Activated CD4-positive, alpha-beta T cell treated with anti-CD3 and anti-CD28 coated beads for 48 hours (primary cell): ENCODE results near the gene IGFN1.

Source experiments
- DNase-seq: peaks from one replicate; pipeline ENCODE4 v3.0.0-alpha.2; 2020

The IGFN1 gene

GRCh38 chr1:201164645-201165044 is 26.0 kb upstream of the IGFN1 start:
- no peak for DNase-seq

- no peak for DNase-seq
These were observed 23.3 kb upstream of the IGFN1 start for GRCh38 chr1:201167041-201167991.

DNA sequence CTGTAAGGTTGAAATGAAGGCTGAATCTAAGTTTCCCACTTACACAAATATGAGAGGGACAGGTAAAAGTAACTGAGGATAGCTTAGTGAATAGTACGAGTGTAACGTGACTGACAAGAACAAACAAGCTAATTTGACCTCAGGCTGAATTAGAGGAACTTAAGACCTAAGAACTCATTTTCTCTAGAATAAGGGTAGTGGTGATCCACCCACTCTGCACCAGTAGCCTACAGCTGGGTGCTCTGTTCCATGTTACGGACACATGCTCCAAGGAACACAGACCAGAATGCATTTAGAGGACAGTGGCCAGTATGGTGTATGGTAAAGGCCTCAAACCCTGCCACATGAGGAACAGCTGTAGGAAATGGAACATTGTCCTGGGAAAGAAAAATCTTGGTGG is 21.4 kb upstream of the IGFN1 start:
- DNase-seq, result no peak

GRCh38 chr1:201169971-201170532 is 20.6 kb upstream of the IGFN1 start:
- DNase-seq, result no peak

DNA sequence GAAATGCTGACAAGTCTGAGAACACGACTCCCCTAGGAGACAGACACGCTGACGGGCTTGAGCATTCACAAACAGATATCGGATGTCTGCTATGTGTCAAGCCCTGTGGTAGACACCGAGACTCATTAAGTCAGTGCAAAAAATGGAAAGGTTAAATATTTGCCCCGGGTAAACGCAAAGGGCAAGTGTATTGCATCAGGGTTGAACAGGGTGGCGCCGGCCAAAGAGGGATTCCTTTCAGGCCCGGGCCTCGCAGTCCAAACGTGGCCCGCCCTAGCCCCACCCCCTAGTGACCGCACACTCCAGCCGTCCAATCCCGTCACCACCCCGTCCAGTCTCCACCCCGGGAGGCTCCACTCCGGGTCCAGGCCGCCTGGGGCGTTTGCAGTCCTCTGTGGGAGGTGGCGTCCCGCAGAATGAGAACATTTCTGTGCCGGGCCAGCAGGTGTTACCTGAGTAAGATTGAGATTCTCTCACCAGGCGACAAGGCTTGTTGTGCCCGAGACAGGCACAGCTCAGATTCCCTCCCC is 20.0 kb upstream of the IGFN1 start:
- DNase-seq, result peak; percentile 90

GRCh38 chr1:201171063-201172036 is 19.3 kb upstream of the IGFN1 start:
- peak; percentile 80 for DNase-seq

DNA sequence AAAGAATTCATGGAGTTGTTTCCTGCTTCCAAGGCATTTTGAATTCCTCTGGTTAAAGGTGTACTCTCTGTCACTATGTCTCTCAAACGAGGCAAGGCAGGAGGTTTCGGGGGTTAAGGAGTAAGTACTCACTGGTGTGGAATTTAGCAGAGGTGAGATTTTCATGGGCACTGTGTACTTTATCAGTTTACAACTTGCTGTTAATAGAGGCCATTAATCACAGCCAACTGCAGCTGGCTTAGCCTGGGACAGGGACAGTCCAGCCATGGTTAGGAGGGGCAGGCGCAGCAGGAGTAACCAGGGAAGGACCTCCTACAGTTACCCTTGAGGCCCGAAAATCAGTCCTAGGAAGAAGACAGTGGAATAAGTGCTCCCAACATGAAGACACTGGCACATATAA is 18.3 kb upstream of the IGFN1 start:
- DNase-seq, result no peak

- peak; percentile 46 for DNase-seq
These were observed 17.5 kb upstream of the IGFN1 start for GRCh38 chr1:201172999-201173610.

- DNase-seq, result no peak
These were observed 16.9 kb upstream of the IGFN1 start for GRCh38 chr1:201173736-201174135.

- DNase-seq, result no peak
These were observed 14.7 kb upstream of the IGFN1 start for GRCh38 chr1:201175820-201176500.

DNA sequence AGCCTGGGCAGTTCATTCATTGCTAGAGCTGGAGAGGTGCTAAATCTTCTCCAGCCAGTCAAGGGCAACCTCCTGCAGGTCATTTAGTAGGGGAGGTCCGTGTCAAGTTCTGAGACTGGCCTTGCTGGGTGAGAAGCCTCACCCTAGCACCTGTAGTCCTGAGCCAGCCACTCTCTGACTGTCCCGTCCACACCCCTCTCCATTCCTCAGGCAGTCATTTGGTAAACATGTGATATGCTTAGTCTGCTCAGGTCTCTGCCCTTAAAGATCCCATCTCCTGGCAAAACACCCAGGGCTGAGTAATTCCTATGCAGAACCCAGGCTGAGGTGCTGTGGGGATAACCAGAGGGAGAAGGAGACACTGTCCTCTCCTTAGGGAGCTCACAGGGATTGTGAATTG is 13.7 kb upstream of the IGFN1 start:
- no peak for DNase-seq

DNA sequence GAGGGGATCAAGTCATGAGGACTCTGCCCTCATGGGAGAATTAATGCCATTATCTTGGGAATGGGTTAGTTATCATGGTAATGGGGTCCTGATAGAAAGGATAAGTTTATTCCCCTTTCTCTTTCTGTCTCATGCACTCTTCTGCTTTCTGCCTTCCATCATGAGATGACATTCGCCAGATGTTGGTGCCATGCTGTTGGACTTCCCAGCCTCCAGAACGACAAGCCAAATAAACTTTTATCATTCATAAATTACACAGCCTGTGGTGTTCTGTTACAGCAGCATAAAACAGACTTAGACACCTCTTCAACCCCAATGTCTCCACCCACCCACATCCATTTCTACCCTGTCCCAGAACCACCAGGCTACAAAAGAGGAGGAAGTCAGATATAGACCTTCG is 11.9 kb upstream of the IGFN1 start:
- no peak for DNase-seq

DNA sequence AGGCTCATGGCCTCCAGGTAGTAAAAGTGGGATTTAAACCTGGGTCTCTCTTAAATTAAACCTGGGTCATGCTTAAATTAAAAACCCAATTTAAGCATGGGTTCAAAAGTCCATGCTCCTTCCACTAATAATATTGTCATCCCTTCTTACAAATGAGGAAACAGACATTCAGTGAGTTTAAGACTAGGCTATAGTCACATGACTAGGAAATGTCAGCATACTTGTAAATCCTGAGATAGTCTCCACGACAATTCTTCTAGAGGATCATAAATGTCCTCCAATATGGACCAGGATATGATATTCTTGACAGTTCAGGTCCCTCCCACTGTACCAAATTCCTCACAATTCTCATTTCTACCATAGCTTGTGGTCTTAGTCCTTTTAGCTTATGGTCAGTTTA is 10.5 kb upstream of the IGFN1 start:
- DNase-seq, result no peak

DNA sequence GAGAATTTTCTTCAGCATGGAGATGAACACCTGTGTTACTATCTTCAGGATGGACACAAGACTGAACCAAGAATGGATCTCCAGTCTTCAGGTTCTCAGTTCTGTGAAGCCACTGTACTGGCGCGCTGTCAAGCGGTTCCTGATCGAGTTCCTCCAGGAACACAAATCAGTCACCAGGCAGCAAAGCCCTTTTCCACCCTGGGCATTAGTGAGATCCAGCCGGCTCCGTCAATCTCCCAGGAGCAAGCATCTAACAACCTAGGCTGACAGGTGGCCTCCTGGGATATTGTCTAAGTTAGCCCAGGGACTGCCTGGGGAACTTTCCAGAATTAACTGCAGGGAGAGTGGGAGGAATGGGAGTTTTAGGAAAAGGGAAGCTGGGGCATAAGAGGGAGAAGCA is 9.7 kb upstream of the IGFN1 start:
- no peak for DNase-seq

DNA sequence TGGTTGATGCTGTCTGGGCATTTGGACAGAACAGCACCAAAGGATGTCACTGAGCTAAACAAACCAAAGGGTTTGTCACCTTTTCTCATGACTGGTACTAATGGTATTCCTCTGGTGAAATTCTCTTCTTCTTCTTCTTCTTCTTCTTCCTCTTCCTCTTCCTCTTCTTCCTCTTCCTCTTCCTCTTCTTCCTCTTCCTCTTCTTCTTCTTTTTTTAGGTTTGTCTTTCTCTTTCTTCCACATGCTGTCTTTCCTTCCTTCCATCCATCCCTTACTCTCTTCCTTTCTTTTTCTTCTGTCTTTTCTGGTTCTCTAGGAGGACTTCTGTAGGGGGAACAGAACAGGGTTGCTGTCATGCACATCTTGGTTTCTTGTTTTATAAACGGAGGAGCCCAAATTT is 9.3 kb upstream of the IGFN1 start:
- DNase-seq, result no peak

DNA sequence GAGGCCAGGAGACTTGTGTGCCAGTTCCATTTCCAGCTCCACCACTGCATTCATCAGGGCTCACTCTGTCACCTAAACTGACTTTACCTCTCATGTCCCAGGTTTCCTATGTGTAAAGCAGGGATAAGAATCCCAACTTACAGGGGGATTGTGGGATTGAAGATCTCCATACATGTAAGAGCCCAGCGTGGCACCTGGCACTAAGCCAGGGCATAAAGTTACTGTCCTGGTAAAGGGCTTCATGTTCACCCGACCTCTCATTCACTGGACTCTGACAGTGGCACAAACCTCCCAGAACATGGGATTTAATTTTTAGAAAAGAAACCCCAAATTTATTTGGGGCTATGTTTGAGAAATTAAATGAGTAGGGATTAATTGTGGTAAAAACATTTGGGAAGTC is 8.9 kb upstream of the IGFN1 start:
- no peak for DNase-seq

DNA sequence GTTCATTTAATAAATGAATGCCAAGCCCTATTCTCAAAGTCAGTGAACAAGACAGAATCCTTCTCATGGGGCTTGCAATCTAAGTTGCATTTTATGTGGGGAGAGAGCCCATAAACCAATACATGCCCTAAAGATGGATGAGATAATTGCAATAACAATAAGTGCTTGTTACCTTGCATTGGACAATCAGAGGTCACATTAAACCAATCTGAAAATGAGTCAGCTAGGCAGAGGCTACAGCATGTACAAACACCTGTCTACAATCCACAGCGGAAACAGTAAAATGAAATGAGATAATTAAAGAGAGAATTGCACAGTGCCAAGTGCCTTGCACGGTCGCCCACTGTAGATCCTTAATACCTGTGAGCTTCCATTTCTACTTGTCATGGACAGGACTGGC is 7.4 kb upstream of the IGFN1 start:
- no peak for DNase-seq

DNA sequence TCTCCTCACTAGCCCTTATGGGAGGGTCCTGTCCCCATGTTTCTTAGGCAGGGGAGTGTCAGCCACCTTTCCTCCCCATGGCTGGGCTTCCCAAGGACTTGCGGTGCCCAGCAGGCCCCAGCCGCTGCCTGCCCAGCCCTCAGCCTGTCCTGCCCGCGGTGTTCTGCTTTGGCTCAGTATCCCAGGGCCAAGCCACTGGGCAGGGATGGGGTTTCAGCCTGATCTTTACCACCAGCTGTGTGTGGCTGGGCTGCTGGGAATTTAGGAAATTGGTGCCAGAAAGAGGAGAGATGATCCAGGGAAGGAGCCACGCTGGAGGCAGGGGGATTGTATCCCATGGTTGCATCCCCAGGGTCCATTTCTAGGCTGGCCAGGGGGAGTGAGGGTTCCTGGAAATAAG is 6.9 kb upstream of the IGFN1 start:
- DNase-seq, result no peak

DNA sequence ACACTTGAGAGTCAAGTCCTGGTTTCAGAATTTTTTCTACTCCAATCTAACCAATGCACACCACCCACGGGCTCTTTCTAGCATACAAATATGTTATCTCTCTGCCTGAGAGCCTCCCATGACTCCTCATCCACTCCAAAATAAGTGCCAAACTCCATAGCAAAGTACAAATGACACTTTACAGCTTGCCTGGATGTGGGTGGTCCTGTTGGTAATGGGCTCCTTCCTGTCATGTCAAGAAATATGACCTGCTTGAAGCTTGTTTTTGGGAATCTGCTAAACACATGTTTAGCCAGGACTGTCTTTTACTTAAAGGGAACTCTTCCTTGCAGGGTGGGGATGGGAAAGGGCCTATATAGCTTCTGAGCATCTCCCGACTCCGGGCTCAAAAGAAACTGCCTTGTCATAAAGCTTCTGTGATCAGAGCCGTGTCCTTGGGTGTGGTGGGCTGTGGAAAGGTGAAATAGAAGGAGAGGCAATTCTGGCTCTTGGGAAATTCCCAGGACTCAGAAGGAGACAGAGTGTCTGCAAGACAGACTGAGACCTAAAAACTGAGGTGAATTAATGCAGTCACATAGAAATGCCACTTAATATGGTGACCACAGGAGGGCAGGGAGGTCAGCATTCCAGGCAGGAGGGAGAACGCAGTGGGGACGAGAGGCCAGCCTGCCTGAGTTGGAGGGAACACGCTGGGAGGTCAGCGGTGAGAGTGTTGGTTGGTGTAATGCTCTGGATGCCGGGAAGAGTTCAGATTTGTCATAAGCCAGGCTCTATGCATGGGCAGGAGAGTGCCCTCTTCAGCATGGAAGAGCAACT is 6.1 kb upstream of the IGFN1 start:
- no peak for DNase-seq

DNA sequence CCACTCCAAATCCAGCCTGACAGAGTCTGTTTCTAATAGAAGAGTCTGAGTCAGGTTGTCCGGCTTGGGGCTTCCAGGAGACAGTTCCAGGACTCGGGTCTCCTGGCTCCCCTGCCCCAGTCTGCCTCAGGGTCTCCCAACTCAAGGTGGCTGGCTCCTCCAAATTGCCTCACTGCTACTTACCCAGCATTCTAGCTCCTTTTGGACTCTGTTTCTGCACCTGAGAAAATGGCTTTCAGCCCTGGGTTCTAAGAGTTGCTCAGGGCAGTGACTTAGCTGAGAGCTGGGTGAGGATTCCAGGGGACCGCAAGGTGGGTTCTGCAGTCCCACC is 5.5 kb upstream of the IGFN1 start:
- no peak for DNase-seq

GRCh38 chr1:201185527-201186128 is 5.0 kb upstream of the IGFN1 start:
- DNase-seq, result peak; percentile 9
